IMR-90 (cell line): ENCODE data around the gene POU3F3. TPM values are rescaled to one million over a fixed set of nuclear protein-coding genes. Genes with fewer than 3 reads are reported as not detected.

ENCODE experiments used
- ATAC-seq: fragments of 200-7000 bp; cut with Tn5 transposase; 2 replicates; pipeline ENCODE4 v1.9.1; 2020; ENCODE audit warnings: low read depth, mild to moderate bottlenecking, moderate library complexity
- BruUV-seq: library from RNA; stranded (reverse); fragments of 400-500 nt; replicated peaks from 2 replicates; lab custom pipeline; 2021; lab: Mats Ljungman, UMichigan
- CTCF ChIA-PET: fragments of 300-600 bp; formaldehyde crosslinking; extraction: SDS; loops from one replicate; lab custom pipeline; 2021; ENCODE audit warnings: antibody characterized with exemption; lab: Yijun Ruan, JAX
- POLR2A ChIA-PET: fragments of 300-600 bp; sonication (Branson Sonifier 250); formaldehyde crosslinking; loops from one replicate; lab custom pipeline; 2022; ENCODE audit warnings: antibody characterized with exemption; ENCODE audit not compliant: unreplicated experiment; lab: Charles Lee
- DNase-seq: peaks from one replicate; pipeline ENCODE4 v3.0.0; 2013
- H2AFZ ChIP-seq: replicated peaks from 2 replicates; pipeline ENCODE3; 2013; ENCODE audit warnings: low read length, mild to moderate bottlenecking; ENCODE audit not compliant: poor library complexity
- H2AK5ac ChIP-seq: 2 replicates; pipeline ENCODE4 v1.6.1; 2013; ENCODE audit warnings: low read depth, low read length, inconsistent platforms
- H2AK9ac ChIP-seq: replicated peaks from 2 replicates; pipeline ENCODE3; 2013; ENCODE audit warnings: mild to moderate bottlenecking, low read depth, low read length, moderate library complexity; ENCODE audit not compliant: poor library complexity
- H2BK120ac ChIP-seq: 2 replicates; pipeline ENCODE4 v1.6.1; 2013; ENCODE audit warnings: low read depth, low read length, inconsistent platforms
- H2BK15ac ChIP-seq: 3 replicates; pipeline ENCODE4 v1.6.1; 2013; ENCODE audit warnings: low read depth, low read length, inconsistent platforms
- H2BK20ac ChIP-seq: 2 replicates; pipeline ENCODE4 v1.6.1; 2013; ENCODE audit warnings: low read depth, mild to moderate bottlenecking, inconsistent platforms, low read length, moderate library complexity
- H2BK5ac ChIP-seq: 2 replicates; pipeline ENCODE4 v1.6.1; 2013; ENCODE audit warnings: mild to moderate bottlenecking, low read depth, low read length, inconsistent platforms; ENCODE audit not compliant: poor library complexity, severe bottlenecking
- H3K14ac ChIP-seq: replicated peaks from 2 replicates; pipeline ENCODE4 v1.6.1; 2013; ENCODE audit warnings: low read depth, low read length, inconsistent platforms
- H3K18ac ChIP-seq: 2 replicates; pipeline ENCODE4 v1.6.1; 2013; ENCODE audit warnings: low read depth, low read length, control low read depth
- H3K23ac ChIP-seq: 2 replicates; pipeline ENCODE4 v1.6.1; 2013; ENCODE audit warnings: low read depth, low read length, inconsistent platforms
- H3K27ac ChIP-seq: 2 replicates; pipeline ENCODE4 v1.5.1; 2013; ENCODE audit warnings: mild to moderate bottlenecking, control low read depth, low read length; ENCODE audit not compliant: insufficient read depth
- H3K27me3 ChIP-seq: 2 replicates; pipeline ENCODE4 v1.6.1; 2013; ENCODE audit warnings: low read length; ENCODE audit not compliant: control insufficient read depth, insufficient read depth
- H3K36me3 ChIP-seq: 2 replicates; pipeline ENCODE4 v1.6.1; 2013; ENCODE audit warnings: low read length, mixed read lengths; ENCODE audit not compliant: control insufficient read depth, insufficient read depth
- H3K4ac ChIP-seq: 2 replicates; pipeline ENCODE4 v1.6.1; 2013; ENCODE audit warnings: low read depth, low read length, inconsistent platforms
- H3K4me1 ChIP-seq: 2 replicates; pipeline ENCODE4 v1.6.1; 2013; ENCODE audit warnings: low read length, mixed read lengths; ENCODE audit not compliant: control insufficient read depth, insufficient read depth
- H3K4me2 ChIP-seq: 2 replicates; pipeline ENCODE4 v1.6.1; 2013; ENCODE audit warnings: low read depth, mild to moderate bottlenecking, control low read depth, low read length, moderate library complexity
- H3K4me3 ChIP-seq: 2 replicates; pipeline ENCODE4 v1.5.1; 2013; ENCODE audit warnings: low read depth, mild to moderate bottlenecking, control low read depth, low read length, moderate library complexity; ENCODE audit not compliant: insufficient read depth
- H3K56ac ChIP-seq: 2 replicates; pipeline ENCODE4 v1.6.1; 2013; ENCODE audit warnings: low read length, inconsistent platforms; ENCODE audit not compliant: insufficient read depth; ENCODE audit errors: extremely low read depth
- H3K79me1 ChIP-seq, 2 experiments: 2 replicates each; pipeline ENCODE4 v1.6.1; 2013; ENCODE audit warnings: low read length in 2 of 2, inconsistent platforms in 1 of 2, low read depth in 1 of 2
- H3K9ac ChIP-seq: 2 replicates; pipeline ENCODE4 v1.6.1; 2013; ENCODE audit warnings: low read depth, low read length, control low read depth
- H3K9me1 ChIP-seq: 2 replicates; pipeline ENCODE4 v1.6.1; 2013; ENCODE audit warnings: low read length, inconsistent platforms; ENCODE audit not compliant: insufficient read depth
- H3K9me3 ChIP-seq: 2 replicates; pipeline ENCODE4 v1.6.1; 2013; ENCODE audit warnings: low read length; ENCODE audit not compliant: control insufficient read depth, insufficient read depth
- H4K20me1 ChIP-seq: 2 replicates; pipeline ENCODE4 v1.6.1; 2013; ENCODE audit warnings: low read length, inconsistent platforms; ENCODE audit not compliant: insufficient read depth
- H4K5ac ChIP-seq: 2 replicates; pipeline ENCODE4 v1.6.1; 2013; ENCODE audit warnings: mild to moderate bottlenecking, low read depth, low read length, control low read depth
- H4K8ac ChIP-seq, 2 experiments: 2 replicates each; pipeline ENCODE4 v1.6.1; 2013; ENCODE audit warnings: low read depth in 2 of 2, low read length in 2 of 2, control low read depth in 1 of 2, inconsistent platforms in 1 of 2
- H4K91ac ChIP-seq: 2 replicates; pipeline ENCODE4 v1.6.1; 2013; ENCODE audit warnings: low read depth, low read length, inconsistent platforms; ENCODE audit not compliant: insufficient read depth
- CEBPB ChIP-seq: IDR thresholded peaks from 2 replicates; pipeline ENCODE4 v1.6.1; 2012; ENCODE audit warnings: low read depth, low read length, improper control_type of control experiment
- FOS ChIP-seq: fragments of 150-350 bp; IDR thresholded peaks from 2 replicates; pipeline ENCODE4 v1.6.1; 2016; ENCODE audit warnings: low read depth, low read length
- MAFK ChIP-seq: IDR thresholded peaks from 2 replicates; pipeline ENCODE4 v1.6.1; 2012; ENCODE audit warnings: low read depth, low read length, improper control_type of control experiment
- MAZ ChIP-seq: IDR thresholded peaks from 2 replicates; pipeline ENCODE4 v1.6.1; 2012; ENCODE audit warnings: low read depth, mild to moderate bottlenecking, low read length, improper control_type of control experiment, moderate library complexity, borderline replicate concordance
- MXI1 ChIP-seq: IDR thresholded peaks from 2 replicates; pipeline ENCODE4 v1.6.1; 2012; ENCODE audit warnings: low read depth, mild to moderate bottlenecking, low read length, moderate library complexity, borderline replicate concordance
- NFE2L2 ChIP-seq: fragments of 150-350 bp; IDR thresholded peaks from 2 replicates; pipeline ENCODE4 v1.6.1; 2016; ENCODE audit warnings: low read depth, mild to moderate bottlenecking, low read length
- WGBS, 2 experiments: methylation state at CpG; one replicate each; pipeline versions ENCODE4 v1.1.5 to v1.1.7; 2013; ENCODE audit warnings: missing lambda C conversion rate in 2 of 2; ENCODE audit not compliant: insufficient read length in 1 of 2; ENCODE audit errors: extremely low coverage in 2 of 2; 5-methylcytosine and 5-hydroxymethylcytosine counted together
- dilution Hi-C: fragments of 300-500 bp; cut with HindIII; formaldehyde crosslinking; loops from one replicate; pipeline ENCODE4 v1.14.3; 2018; ENCODE audit warnings: low sequenced_read_pairs; ENCODE audit not compliant: unreplicated experiment
- in situ Hi-C: fragments of 300-500 bp; cut with MboI; formaldehyde crosslinking; loops from 3 replicates; pipeline ENCODE4 v1.14.3; 2019; ENCODE audit warnings: low sequenced_read_pairs, inconsistent platforms, mixed read lengths
- intact Hi-C: fragments of 100-400 bp; cut with micrococcal nuclease; formaldehyde crosslinking; loops from 2 replicates; pipeline ENCODE4 v1.10.0; 2022
- polyA plus RNA-seq, 3 experiments: library from polyadenylated mRNA; depleted of rRNA; stranded (reverse); fragments of >200 nt; gene quantifications; 2 replicates each; pipeline ENCODE4 v1.2.3, GENCODE V29; 2012; ENCODE audit warnings: low replicate concordance in 1 of 3
- total RNA-seq: library from RNA; depleted of rRNA; stranded (reverse); fragments of >200 nt; gene quantifications from 2 replicates; pipeline ENCODE4 v1.2.3, GENCODE V29; 2012
- TF ChIP-seq, protein P1 (sequence below): conservative IDR thresholded peaks from 2 replicates; pipeline ENCODE4 v1.5.1; 2012; ENCODE audit warnings: mild to moderate bottlenecking, low read depth, low read length, improper control_type of control experiment
- TF ChIP-seq, protein P2 (sequence below): fragments of 150-350 bp; IDR thresholded peaks from 2 replicates; pipeline ENCODE4 v1.6.1; 2016; ENCODE audit warnings: low read depth, mild to moderate bottlenecking, low read length, moderate library complexity, borderline replicate concordance

POU3F3 gene
- total and polyA plus RNA-seq, 2 of the 4 experiments (the other 2 are of a cell fraction): not detected

GRCh38 chr2:104856086-104856972 is 2.4 kb downstream of the POU3F3 start:
- H4K20me1 ChIP-seq: no peaks in the 10 kb centered on the region
- TF ChIP-seq MAFK (no peak), NFE2L2 (no peak), MAZ (no peak), MXI1 (no peak), CEBPB (no peak), FOS (no peak)
- TF ChIP-seq, protein P1, sequence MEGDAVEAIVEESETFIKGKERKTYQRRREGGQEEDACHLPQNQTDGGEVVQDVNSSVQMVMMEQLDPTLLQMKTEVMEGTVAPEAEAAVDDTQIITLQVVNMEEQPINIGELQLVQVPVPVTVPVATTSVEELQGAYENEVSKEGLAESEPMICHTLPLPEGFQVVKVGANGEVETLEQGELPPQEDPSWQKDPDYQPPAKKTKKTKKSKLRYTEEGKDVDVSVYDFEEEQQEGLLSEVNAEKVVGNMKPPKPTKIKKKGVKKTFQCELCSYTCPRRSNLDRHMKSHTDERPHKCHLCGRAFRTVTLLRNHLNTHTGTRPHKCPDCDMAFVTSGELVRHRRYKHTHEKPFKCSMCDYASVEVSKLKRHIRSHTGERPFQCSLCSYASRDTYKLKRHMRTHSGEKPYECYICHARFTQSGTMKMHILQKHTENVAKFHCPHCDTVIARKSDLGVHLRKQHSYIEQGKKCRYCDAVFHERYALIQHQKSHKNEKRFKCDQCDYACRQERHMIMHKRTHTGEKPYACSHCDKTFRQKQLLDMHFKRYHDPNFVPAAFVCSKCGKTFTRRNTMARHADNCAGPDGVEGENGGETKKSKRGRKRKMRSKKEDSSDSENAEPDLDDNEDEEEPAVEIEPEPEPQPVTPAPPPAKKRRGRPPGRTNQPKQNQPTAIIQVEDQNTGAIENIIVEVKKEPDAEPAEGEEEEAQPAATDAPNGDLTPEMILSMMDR: no peak
- TF ChIP-seq, protein P2, sequence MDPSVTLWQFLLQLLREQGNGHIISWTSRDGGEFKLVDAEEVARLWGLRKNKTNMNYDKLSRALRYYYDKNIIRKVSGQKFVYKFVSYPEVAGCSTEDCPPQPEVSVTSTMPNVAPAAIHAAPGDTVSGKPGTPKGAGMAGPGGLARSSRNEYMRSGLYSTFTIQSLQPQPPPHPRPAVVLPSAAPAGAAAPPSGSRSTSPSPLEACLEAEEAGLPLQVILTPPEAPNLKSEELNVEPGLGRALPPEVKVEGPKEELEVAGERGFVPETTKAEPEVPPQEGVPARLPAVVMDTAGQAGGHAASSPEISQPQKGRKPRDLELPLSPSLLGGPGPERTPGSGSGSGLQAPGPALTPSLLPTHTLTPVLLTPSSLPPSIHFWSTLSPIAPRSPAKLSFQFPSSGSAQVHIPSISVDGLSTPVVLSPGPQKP: no peak
- no peak overlapping the region for H3K56ac ChIP-seq
- H3K4ac ChIP-seq: no peak overlapping the region
- H4K8ac ChIP-seq: no peak overlapping the region
- H3K9ac ChIP-seq: no peak overlapping the region
- DNase-seq: no peak
- H2BK15ac ChIP-seq: no peak overlapping the region
- no peak overlapping the region for H4K91ac ChIP-seq
- H3K9me1 ChIP-seq: no peaks in the 10 kb centered on the region
- H3K9me3 ChIP-seq: peaks cover 9% of the 10 kb centered on the region
- in situ Hi-C loops: no loop called here
- no peak overlapping the region for H2BK120ac ChIP-seq
- no peak overlapping the region for H2BK5ac ChIP-seq
- no peak overlapping the region for H3K4me2 ChIP-seq
- no peak overlapping the region for H3K27ac ChIP-seq
- BruUV-seq: no TSS peak
- no peak overlapping the region for H2BK20ac ChIP-seq
- no peaks in the 10 kb centered on the region for H3K4me1 ChIP-seq
- whole genome bisulfite sequencing, 2 experiments: 6% methylated on average over 47 of the region's 106 CpGs; no CpG with 5 or more reads in 1 of the 2 experiments
- no peak overlapping the region for H4K5ac ChIP-seq
- dilution Hi-C loops: no loop called here
- H3K23ac ChIP-seq: no peak overlapping the region
- H3K4me3 ChIP-seq: no peak overlapping the region
- H3K27me3 ChIP-seq: peaks cover 63% of the 10 kb centered on the region
- no peak overlapping the region for H2AFZ ChIP-seq
- no peak overlapping the region for H2AK9ac ChIP-seq
- intact Hi-C loops: no loop called here
- H3K18ac ChIP-seq: no peak overlapping the region
- no peaks in the 10 kb centered on the region for H3K36me3 ChIP-seq
- H2AK5ac ChIP-seq: no peak overlapping the region
- no peaks in the 10 kb centered on the region for H3K79me1 ChIP-seq
- ChIA-PET CTCF (no interaction called here), POLR2A (no interaction called here)
- no peak overlapping the region for H3K14ac ChIP-seq
- no peak for ATAC-seq
